Measurements from ENCODE around the gene TGFB1.
"Not testable (repeated sequence)": the region's sequence is repeated elsewhere in the genome, so short reads cannot be mapped to it uniquely, and the experiment has no call there.

TGFB1 gene

DNA sequence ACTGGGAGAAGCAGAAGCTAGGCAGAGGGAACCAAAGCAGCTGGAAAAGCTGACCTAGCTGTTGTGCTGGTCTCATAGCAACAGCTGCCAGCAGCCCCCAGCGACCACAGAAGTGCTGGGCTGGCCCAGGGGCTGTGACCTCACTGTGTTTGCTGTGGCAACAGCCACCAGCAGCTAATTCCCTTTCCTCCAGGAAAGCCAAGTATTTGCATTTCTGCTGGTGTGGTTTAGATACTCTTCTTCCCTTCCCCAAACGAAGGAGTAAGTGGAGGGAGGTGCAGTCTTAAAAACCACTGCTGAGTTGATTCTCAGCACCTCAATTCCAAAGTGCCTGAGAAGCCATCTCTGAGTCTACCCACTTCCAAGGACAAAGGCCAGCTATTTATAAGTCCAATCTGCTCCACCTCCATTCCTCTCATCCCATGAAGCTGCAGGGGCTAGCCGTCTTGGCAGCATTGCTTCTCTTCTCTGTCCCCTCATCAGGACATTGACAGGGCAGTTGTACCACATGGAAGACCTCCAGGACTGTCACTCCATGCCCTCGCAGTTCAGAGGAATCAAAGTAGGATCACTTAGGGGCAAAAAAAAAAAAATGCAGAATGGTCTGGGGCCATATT lies 55.3 kb downstream of the TGFB1 start:
- no peak for DNase-seq

GRCh38 chr19:41297628-41298347 lies 55.9 kb downstream of the TGFB1 start:
- no peak for DNase-seq

GRCh38 chr19:41296433-41296871 lies 57.3 kb downstream of the TGFB1 start:
- no peak for DNase-seq

DNA sequence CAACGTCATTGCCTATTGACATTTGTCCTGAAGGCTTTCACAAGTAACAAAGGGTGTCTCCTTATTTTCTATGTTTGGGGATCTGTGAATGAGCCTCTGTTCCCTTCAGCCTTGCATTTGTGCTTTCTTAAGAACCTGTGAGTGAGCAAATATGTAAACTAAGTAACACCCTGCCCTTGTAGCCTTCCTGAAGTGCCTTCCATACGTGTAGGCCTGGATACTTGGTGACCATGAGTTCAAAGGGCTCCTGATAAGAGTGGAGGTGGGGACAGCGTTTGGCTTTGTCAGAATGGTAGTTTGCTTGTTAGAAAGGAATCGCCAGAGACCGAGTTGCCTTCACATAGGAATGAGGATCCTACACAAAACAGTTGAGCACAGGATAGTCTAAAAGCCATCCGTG lies 58.2 kb downstream of the TGFB1 start:
- DNase-seq: no peak

DNA sequence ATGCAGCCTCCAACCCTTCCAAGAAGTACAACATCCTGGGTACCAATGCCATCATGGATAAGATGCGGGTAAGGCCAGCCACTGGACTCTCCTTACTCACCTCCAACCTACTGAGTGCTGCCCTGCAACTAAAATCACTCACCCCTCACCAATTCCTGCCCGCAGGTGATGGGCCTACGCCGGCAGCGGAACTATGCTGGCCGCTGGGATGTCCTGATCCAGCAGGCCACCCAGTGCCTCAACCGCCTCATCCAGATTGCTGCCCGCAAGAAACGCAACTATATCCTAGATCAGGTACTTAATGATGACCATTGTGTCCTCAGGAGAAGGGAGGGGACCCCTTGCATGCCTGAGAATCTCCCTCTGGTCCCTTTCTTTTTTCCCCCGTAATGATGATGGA lies 59.3 kb downstream of the TGFB1 start:
- DNase-seq: no peak

DNA sequence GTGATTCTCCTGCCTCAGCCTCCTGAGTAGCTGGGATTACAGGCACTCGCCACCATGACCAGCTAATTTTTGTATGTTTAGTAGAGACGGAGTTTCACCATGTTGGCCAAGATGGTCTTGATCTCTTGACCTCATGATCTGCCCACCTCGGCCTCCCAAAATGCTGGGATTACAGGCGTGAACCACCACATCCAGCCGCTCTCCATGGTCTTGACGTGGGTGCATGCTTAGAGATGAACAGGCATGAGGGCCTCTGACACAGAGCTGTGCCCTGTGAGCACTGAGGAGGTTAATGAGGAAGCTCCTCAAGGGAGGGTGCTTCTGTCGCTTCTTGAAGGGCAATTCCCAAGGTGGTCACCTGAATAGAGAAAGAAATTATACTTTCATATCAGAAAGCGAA lies 63.9 kb downstream of the TGFB1 start:
- DNase-seq: not testable (repeated sequence)

- DNase-seq: no peak
Measured at GRCh38 chr19:41288673-41289530, 64.8 kb downstream of the TGFB1 start.
